Activated naive CD4-positive, alpha-beta T cell treated with anti-CD3 and anti-CD28 coated beads, Interleukin-2, amount 50 U/mL, for 24 hours (primary cell): ENCODE results near the gene TOLLIP.

Experiments used
- H3K27ac Mint-ChIP-seq: one replicate; pipeline ENCODE4 v1.8.0; 2021; ENCODE audit warnings: mild to moderate bottlenecking, mixed read lengths
- H3K27me3 Mint-ChIP-seq: one replicate; pipeline ENCODE4 v1.8.0; 2021; ENCODE audit warnings: mixed read lengths
- H3K36me3 Mint-ChIP-seq: one replicate; pipeline ENCODE4 v1.8.0; 2021; ENCODE audit warnings: mixed read lengths
- H3K4me1 Mint-ChIP-seq: one replicate; pipeline ENCODE4 v1.8.0; 2021; ENCODE audit warnings: mixed read lengths
- H3K4me3 Mint-ChIP-seq: one replicate; pipeline ENCODE4 v1.8.0; 2021; ENCODE audit warnings: mild to moderate bottlenecking, mixed read lengths
- H3K9me3 Mint-ChIP-seq: one replicate; pipeline ENCODE4 v1.8.0; 2021; ENCODE audit warnings: mixed read lengths

TOLLIP gene

DNA sequence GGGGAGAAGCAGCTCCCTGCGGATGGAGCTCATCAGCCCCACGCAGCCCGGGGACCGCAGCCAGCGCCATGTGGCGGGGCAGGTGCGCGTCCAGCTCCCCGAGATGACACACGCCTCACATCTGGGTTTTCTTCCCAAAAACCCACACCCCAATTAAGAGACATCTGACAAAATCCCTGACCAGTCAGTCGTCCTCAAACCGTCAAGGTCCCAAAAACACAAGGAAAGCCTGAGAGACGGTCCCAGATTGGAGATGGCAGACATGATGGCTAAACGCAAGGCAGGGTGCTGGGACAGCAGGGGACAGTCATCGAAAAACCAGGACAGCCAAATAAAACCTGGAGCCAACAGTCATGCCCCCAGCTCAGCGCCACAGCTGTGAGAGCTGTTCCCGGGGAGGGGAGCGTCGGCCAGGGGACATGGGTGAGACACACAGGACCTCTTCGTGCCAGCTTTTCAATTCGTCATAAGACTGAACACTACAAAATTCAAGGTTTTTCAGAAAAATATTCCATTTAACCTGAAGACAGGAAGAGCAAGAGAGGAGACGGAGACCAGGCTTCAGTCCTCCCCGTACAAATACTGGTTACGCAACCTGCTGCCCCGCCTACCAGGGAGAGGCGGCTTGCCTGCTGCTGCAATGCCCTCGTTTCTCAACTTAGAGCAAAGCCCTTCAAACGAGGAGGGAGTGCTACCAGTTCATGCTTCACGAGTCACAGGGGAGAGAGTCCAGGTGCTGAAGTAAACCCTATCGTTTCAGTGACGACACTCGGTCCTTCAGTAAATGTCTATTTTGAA lies 10.5 kb downstream of the TOLLIP start:
- H3K27ac Mint-ChIP-seq = no peak overlapping the region
- peaks cover 2% of the 10 kb centered on the region for H3K36me3 Mint-ChIP-seq
- H3K4me3 Mint-ChIP-seq = no peak overlapping the region
- H3K27me3 Mint-ChIP-seq = no peaks in the 10 kb centered on the region
- H3K9me3 Mint-ChIP-seq = no peaks in the 10 kb centered on the region
- peaks cover 23% of the 10 kb centered on the region for H3K4me1 Mint-ChIP-seq

DNA sequence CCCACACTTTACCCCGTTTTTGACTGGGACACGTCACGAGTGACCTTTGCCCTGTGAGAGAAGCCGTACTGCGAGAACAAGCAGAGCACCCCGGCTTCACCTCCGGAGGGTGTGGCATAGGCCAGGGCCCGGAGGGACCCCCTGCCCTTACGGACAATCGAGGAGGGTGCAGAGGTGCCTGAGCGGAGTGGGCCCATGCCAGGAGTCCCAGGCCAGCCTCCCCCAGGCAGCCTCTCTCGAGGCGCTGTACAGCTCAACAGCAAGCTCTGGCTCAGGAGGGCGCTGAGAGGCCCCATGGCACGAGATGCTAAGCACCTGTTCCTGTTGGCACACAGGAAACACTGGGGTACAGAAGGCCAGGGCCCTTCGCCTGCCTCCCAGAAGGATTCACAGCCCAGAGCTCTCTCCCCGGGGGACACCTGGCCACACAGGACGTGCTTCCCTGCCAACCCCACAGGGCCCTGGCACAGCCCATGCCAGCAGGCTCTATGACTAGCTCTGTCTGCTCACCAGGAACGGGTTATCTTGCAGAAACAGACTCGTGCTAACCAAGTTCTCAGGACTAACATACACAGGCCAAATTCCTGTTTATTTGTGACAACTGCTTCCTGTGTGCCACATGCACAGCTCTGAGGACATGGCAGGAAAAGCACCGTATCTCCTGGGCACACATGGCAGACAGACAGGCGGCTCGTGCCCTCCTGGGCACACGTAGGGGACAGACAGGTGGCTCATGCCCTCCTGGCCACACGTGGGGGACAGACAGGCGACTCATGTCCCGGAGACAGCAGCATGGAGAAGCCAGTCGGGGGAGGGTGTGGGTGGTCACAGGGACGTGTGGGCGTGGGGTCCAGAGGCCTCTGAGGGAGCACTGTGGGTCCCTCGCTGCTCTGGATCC lies 11.6 kb downstream of the TOLLIP start:
- Mint-ChIP-seq H3K27ac (no peak overlapping the region), H3K4me3 (no peak overlapping the region), H3K36me3 (peaks cover 2% of the 10 kb centered on the region), H3K4me1 (peaks cover 16% of the 10 kb centered on the region), H3K9me3 (no peaks in the 10 kb centered on the region), H3K27me3 (no peaks in the 10 kb centered on the region)

DNA sequence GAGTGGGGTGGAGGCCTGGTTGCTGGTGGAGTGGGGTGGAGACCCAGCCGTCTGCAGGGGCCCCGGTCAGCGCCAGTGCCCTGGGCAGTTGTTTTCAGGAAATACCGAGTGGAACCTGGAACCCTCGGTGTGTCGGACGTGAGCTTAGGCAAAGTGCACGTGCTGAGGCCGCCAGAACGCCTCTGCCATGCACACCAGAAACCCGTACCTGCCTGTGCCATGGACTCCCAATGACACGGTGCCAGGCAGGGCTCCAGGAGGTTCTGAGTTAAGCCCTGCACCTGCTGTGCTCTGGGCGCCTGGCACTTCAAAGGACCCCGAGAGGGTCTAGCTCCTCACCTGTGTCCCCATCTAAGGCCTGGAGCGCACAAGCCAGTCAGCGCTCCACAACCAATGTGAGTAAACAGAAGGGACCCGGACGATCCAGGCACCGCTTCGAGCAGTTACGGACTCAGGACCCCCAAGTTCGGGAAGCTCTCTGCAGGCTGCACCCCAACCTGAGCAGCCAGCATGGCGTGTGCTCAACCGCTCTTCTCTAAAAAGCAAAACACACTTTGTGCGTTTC lies 12.3 kb downstream of the TOLLIP start:
- peaks cover 12% of the 10 kb centered on the region for H3K4me1 Mint-ChIP-seq
- no peak overlapping the region for H3K4me3 Mint-ChIP-seq
- H3K36me3 Mint-ChIP-seq = peaks cover 6% of the 10 kb centered on the region
- H3K27ac Mint-ChIP-seq = no peak overlapping the region
- no peaks in the 10 kb centered on the region for H3K27me3 Mint-ChIP-seq
- no peaks in the 10 kb centered on the region for H3K9me3 Mint-ChIP-seq

DNA sequence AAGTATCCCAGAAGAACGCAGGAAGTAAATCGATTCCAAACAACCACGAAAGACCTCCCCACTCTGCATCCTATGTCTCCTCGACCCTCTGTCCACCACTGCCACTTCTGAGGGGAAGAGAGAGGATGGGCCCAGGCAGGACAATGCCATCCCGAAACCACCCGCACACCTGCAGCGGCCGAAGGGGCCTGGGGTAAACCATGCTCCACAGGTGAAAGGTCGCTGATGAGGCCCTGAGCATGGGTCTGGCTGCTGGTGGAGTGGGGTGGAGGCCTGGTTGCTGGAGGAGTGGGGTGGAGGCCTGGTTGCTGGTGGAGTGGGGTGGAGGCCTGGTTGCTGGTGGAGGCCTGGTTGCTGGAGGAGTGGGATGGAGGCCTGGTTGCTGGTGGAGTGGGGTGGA lies 13.1 kb downstream of the TOLLIP start:
- Mint-ChIP-seq H3K4me1 (peaks cover 12% of the 10 kb centered on the region), H3K4me3 (no peak overlapping the region), H3K27ac (no peak overlapping the region), H3K27me3 (no peaks in the 10 kb centered on the region), H3K36me3 (peaks cover 6% of the 10 kb centered on the region), H3K9me3 (no peaks in the 10 kb centered on the region)

DNA sequence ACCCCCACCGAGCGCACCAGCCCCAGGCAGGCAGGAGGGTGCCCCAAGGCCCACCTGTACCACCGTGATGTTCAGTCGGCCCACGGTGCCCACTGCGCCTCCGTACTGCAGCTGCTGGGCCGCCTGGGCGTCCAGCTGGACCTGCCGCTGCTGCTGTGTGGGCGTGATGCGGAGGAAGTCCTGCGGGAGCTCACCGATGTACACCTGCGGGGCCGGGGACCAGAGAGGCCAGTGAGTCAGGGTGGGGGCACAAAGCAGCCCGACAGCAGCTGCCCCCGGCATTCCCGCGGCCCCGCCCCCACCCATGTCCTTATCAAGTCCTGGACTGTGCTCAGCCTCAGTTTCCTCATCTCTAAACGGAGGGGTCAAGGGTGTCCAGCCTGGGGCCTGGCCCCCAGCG lies 13.8 kb downstream of the TOLLIP start:
- peaks cover 6% of the 10 kb centered on the region for H3K36me3 Mint-ChIP-seq
- H3K9me3 Mint-ChIP-seq = no peaks in the 10 kb centered on the region
- H3K27ac Mint-ChIP-seq = no peak overlapping the region
- H3K4me3 Mint-ChIP-seq = no peak overlapping the region
- no peaks in the 10 kb centered on the region for H3K27me3 Mint-ChIP-seq
- H3K4me1 Mint-ChIP-seq = peaks cover 8% of the 10 kb centered on the region

DNA sequence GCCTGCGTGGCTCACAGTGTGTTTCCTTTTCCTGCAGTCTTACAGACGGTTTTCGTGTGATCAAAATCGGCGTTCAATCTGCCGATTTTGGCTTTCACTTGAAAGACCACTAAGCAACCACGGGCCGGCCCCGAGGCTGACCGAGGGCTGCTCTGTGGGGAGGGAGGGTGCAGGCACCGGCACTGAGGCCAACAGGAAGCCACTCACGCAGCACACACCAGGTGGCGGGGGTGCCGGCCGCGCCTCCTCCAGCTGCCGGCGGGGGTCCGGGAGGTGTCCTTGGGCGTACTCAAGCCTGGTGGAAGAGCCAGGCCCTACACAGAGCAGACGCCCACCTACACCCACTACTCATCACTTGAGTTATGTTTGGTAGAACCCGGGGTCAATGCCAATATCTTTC lies 14.3 kb downstream of the TOLLIP start:
- H3K4me1 Mint-ChIP-seq = peaks cover 5% of the 10 kb centered on the region
- peaks cover 6% of the 10 kb centered on the region for H3K36me3 Mint-ChIP-seq

DNA sequence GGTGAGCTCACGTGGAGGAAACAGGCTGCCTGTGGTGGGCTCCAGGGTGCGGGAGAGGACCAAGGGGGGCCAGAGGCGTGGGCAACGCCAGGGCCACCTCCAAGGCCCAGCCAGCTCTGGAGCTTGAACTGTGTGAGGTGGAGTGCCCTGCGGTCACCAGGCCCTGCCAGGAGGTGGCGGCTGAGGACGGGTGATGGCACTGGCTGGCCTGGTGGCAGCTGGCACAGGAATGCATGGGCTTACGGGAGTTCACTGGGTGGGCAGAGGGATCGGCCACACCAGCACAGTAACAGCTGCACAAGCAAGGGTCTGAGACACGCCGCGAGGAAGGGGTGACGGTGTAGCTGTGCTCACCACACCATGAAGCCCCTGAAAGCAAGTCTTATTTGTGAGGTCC lies 15.8 kb downstream of the TOLLIP start:
- Mint-ChIP-seq H3K27me3 (no peaks in the 10 kb centered on the region), H3K27ac (no peak overlapping the region), H3K4me3 (no peak overlapping the region), H3K4me1 (no peaks in the 10 kb centered on the region), H3K9me3 (no peaks in the 10 kb centered on the region), H3K36me3 (peaks cover 6% of the 10 kb centered on the region)

More for the DNA sequence above, 14.3 kb downstream of the TOLLIP start:
- Mint-ChIP-seq H3K4me3 (no peak overlapping the region), H3K9me3 (no peaks in the 10 kb centered on the region), H3K27ac (no peak overlapping the region), H3K27me3 (no peaks in the 10 kb centered on the region)

DNA sequence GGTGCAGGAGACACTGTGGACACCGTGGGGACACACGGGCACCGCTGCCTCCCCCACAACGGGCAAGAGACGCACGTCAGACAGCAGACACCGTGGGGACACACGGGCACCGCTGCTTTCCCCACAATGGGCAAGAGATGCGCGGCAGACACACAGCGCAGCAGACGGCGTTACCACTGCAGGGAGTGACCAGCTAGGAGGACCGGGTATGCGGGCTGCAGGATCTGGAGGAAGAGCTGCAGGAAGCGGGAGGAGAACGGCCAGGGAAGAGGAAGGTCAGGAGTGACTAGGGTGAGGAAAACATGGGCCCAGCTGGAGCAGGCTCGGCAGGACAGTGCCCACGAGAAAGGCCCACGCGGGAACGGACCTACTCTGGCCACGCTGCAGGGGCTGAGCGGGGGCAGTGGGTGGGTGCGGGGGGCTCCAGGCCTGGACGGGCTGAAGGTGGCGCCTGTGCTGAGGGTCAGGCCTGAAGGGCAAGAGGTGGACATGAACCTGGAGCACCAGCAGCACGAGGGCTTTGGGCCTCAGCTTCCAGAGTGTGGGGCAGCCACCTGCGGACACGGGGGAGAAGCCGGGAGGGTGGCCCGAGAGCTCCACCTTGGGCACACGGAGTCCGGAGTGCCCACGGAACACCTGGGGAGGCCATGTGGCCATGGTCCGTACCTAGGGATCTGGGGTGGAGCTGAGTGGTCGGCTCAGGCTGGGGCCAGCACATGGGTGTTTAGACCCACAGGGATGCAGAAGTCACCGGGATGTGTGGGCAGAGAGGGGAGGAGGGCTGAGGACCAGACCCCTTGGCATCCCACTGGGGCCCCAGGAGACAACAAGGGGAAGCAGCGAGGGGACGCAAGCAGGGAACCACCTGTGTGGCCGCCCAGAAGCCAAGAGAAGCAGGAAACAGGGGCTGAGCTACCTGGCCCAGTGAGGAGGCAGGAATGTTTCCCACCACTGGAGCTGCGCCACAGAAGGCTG lies 16.5 kb downstream of the TOLLIP start:
- H3K27ac Mint-ChIP-seq = no peak overlapping the region
- H3K36me3 Mint-ChIP-seq = peaks cover 6% of the 10 kb centered on the region
- no peak overlapping the region for H3K4me3 Mint-ChIP-seq
- no peaks in the 10 kb centered on the region for H3K27me3 Mint-ChIP-seq
- no peaks in the 10 kb centered on the region for H3K9me3 Mint-ChIP-seq
- no peaks in the 10 kb centered on the region for H3K4me1 Mint-ChIP-seq

DNA sequence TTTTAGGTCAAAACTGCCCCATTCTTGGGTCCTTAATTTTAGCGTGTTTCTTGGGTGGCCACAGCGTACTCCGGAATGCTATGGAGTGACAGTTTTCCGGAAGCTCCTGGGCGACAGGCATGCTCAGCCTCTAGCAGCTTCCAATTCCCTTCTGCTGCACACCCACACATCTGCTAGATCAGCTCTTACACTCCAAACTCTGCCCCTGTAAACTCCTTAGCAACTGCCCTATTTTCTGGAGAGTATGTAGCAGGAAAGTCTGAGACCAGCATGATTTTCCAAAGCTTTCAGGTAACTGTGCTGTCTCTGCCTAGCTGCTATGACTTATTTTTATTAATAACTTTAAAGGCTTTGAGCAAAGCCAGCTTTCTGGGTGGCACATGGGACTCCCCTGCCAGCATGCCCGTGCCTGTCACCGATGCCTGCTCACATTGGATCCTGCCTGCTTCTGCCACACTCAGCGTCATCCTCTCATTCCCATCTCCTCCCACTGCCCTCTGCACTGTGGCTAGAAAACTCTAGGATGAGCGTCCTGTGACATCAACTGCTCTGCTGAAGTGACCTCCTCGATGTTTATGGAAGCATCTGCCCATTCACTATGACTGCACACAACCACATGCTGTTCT lies 17.3 kb downstream of the TOLLIP start:
- Mint-ChIP-seq H3K4me3 (no peak overlapping the region), H3K36me3 (peaks cover 6% of the 10 kb centered on the region), H3K27ac (no peak overlapping the region), H3K9me3 (no peaks in the 10 kb centered on the region), H3K27me3 (no peaks in the 10 kb centered on the region), H3K4me1 (no peaks in the 10 kb centered on the region)

DNA sequence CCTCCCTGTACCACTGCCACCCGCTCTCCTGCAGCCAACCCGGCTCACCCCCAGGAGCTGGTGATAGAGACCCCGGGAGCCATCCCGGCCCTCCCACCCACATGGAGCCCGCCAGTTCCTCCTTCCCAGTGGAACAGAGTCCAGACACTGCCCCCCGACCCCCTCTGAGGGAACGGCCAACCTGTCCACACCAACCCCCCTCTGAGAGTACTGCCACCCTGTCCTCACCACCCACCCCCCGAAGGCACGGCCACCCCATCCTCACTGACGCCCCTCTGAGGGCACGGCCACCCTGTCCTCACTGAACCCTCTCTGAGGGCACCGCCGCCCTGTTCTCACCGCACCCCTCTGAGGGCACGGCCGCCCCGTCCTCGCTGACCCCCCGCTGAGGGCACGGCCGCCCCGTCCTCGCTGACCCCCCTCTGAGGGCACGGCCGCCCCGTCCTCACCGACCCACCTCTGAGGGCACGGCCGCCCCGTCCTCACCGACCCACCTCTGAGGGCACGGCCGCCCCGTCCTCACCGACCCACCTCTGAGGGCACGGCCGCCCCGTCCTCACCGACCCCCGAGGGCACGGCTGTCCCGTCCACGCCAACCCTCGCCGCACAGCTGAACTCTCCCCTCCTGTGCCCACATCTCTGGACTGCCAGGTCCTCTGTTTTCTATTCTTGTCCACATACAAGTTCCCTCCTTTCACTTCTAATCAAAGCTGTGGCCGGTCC lies 18.0 kb downstream of the TOLLIP start:
- Mint-ChIP-seq H3K9me3 (no peaks in the 10 kb centered on the region), H3K4me3 (no peak overlapping the region), H3K27me3 (no peaks in the 10 kb centered on the region), H3K36me3 (peaks cover 6% of the 10 kb centered on the region), H3K4me1 (no peaks in the 10 kb centered on the region), H3K27ac (no peak overlapping the region)

DNA sequence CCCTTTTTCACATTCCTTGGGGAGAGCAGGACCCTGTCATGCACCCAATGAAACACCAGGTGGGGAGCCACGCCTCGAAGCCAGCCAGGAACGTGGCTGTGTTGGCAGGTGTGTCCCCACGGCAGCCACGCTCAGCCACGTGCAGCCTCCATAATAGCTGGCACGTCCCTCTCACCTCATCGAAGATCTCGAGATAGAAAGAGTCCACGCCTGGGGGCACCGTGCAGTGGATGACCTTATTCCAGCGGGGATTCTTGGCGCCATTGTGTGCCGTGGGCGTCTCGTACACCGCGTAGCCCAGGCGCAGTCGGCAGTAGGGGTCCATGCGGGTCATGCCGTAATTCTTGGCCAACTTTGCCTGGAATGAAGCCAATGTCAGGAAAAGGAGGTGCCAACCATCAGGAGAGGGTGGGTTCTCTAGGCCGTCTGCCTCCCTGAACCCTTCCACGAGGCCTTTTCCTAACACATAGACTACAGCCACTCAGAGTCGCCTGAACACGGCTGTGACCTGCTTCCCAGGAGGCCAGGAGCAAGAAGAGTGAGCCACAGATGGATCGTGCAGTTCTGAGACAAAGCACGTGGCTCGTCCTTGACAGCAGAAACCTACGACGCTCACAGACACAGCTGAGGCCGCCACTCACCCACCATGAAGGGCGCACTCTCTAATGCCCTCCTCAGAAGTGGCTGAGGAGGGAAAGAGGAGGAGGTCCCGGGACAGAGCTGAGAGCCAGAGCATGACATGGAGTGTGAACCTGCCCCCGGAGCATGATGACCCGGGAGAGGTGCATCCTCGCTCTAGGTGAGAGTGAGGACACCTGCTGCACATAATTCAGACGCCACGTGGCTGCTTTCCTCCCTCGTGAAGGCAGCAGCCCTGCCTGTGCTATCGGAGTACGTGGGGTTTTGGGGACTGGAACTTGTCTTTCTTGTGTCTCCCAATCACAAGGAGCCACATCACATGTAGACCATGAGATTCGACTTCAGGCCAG lies 19.1 kb downstream of the TOLLIP start:
- H3K4me3 Mint-ChIP-seq = no peak overlapping the region
- peaks cover 6% of the 10 kb centered on the region for H3K36me3 Mint-ChIP-seq
- no peaks in the 10 kb centered on the region for H3K4me1 Mint-ChIP-seq
- H3K27ac Mint-ChIP-seq = no peak overlapping the region
- no peaks in the 10 kb centered on the region for H3K9me3 Mint-ChIP-seq
- no peaks in the 10 kb centered on the region for H3K27me3 Mint-ChIP-seq

DNA sequence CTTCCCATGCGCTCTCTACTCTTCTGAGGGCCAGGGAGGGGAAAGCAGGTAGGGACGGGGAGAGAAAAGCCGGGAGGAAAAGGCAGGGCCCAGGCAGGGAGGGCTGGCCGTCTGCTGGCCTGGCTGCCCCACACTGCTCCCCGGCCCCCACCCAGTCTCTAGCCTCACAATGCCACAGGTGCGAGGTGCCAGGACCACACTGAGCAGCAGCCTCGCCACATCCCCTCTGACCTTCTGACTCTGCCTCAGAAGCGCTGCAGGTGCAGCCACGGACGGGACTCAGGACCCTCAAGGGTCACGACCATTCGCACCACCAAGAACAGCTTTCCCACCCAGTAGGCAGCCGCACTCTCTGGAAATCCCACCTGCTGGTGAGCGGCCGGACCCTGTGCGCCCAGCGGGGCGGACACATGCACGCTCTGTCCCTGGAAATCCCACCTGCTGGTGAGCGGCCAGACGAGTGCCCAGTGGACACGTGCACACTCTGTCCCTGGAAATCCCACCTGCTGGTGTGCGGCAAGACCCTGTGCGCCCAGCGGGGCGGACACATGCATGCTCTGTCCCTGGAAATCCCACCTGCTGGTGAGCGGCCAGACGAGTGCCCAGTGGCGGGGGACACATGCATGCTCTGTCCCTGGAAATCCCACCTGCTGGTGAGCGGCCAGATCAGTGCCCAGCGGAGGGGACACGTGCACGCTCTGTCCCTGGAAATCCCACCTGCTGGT lies 20.1 kb downstream of the TOLLIP start:
- Mint-ChIP-seq H3K27ac (no peak overlapping the region), H3K9me3 (no peaks in the 10 kb centered on the region), H3K4me3 (no peak overlapping the region), H3K4me1 (no peaks in the 10 kb centered on the region), H3K36me3 (peaks cover 4% of the 10 kb centered on the region), H3K27me3 (no peaks in the 10 kb centered on the region)
